ENCODE data around the gene KHDRBS1. TPM values are rescaled to one million over a fixed set of nuclear protein-coding genes. Genes with fewer than 3 reads are reported as not detected.
"Not testable (repeated sequence)": the region's sequence is repeated elsewhere in the genome, so short reads cannot be mapped to it uniquely, and the experiment has no call there.

KHDRBS1 gene
- polyA plus RNA-seq, 4 donors = 234 to 302 (median 251) TPM

- DNase-seq (ENCODE audit: low read depth in 4 of 4, low spot score in 3 of 4) = no peak
These were observed 47.2 kb downstream of the KHDRBS1 start for GRCh38 chr1:32060914-32061313.

GRCh38 chr1:32062867-32063230 lies 49.2 kb downstream of the KHDRBS1 start:
- no peak for DNase-seq (ENCODE audit: low read depth in 4 of 4, low spot score in 3 of 4)

GRCh38 chr1:32063261-32063681 lies 49.6 kb downstream of the KHDRBS1 start:
- peak in 3 of 4 donors; percentile 41 to 52 (median 46) for DNase-seq (ENCODE audit: low read depth in 4 of 4, low spot score in 3 of 4)

GRCh38 chr1:32065613-32066488 lies 52.2 kb downstream of the KHDRBS1 start:
- DNase-seq (ENCODE audit: low read depth in 4 of 4, low spot score in 3 of 4) = not testable (repeated sequence)

GRCh38 chr1:32066489-32066873 lies 52.8 kb downstream of the KHDRBS1 start:
- peak in 1 of 4 donors; percentile 45 for DNase-seq (ENCODE audit: low read depth in 4 of 4, low spot score in 3 of 4)

- no peak for DNase-seq (ENCODE audit: low read depth in 4 of 4, low spot score in 3 of 4)
These were observed 55.4 kb downstream of the KHDRBS1 start for GRCh38 chr1:32068957-32069588.

GRCh38 chr1:32071758-32072621 lies 58.3 kb downstream of the KHDRBS1 start:
- no peak for DNase-seq (ENCODE audit: low read depth in 4 of 4, low spot score in 3 of 4)

- peak; percentile 88 to 93 (median 92) for DNase-seq (ENCODE audit: low read depth in 4 of 4, low spot score in 3 of 4)
These were observed 59.1 kb downstream of the KHDRBS1 start, which contains the start of gene TMEM39B for GRCh38 chr1:32072622-32073298. TSS of gene TMEM39B (plus strand) at chr1:32072939. CDS start at chr1:32073048, 109 bp downstream.

GRCh38 chr1:32073299-32074229 lies 59.9 kb downstream of the KHDRBS1 start:
- DNase-seq (ENCODE audit: low read depth in 4 of 4, low spot score in 3 of 4) = peak in 3 of 4 donors; percentile 86 to 90 (median 88)

- DNase-seq (ENCODE audit: low read depth in 4 of 4, low spot score in 3 of 4) = no peak
These were observed 61.2 kb downstream of the KHDRBS1 start for GRCh38 chr1:32074841-32075240.

- DNase-seq (ENCODE audit: low read depth in 4 of 4, low spot score in 3 of 4) = no peak
These were observed 63.8 kb downstream of the KHDRBS1 start for GRCh38 chr1:32077451-32077850.

- no peak for DNase-seq (ENCODE audit: low read depth in 4 of 4, low spot score in 3 of 4)
These were observed 68.4 kb downstream of the KHDRBS1 start for GRCh38 chr1:32082022-32082421.

GRCh38 chr1:32086381-32086780 lies 72.7 kb downstream of the KHDRBS1 start:
- not testable (repeated sequence) for DNase-seq (ENCODE audit: low read depth in 4 of 4, low spot score in 3 of 4)

- no peak for DNase-seq (ENCODE audit: low read depth in 4 of 4, low spot score in 3 of 4)
These were observed 77.5 kb downstream of the KHDRBS1 start for GRCh38 chr1:32091176-32091575.

- no peak for DNase-seq (ENCODE audit: low read depth in 4 of 4, low spot score in 3 of 4)
These were observed 77.9 kb downstream of the KHDRBS1 start for GRCh38 chr1:32091591-32091990.

Data from left renal pelvis (tissue), 4 donors.